ENCODE data around the gene CNIH2.
A peak's percentile ranks its signal among the peaks of the same experiment; 100 is the strongest.
"Not testable (repeated sequence)": the region's sequence is repeated elsewhere in the genome, so short reads cannot be mapped to it uniquely, and the experiment has no call there.

Gene CNIH2

DNA sequence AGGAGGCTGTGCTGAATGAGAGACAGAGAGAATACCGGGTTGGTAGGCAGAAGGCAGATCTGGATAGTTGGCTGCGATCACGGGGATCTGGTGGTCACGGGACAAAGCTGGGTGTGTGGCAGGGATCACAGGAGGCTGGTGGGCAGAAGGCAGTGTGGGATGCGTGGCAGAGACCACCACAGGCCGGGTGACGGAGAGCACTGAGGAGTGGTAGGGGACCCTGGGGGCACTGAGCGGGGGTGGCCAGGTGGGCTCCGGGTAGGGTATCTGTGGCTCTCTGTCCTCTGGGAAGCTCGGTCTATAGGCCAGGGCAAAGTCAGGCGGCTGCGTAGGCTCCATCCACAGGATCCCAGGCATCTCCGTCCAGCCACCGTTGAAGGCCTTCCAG, 37.5 kb downstream of the CNIH2 start:
- no peak for DNase-seq (ENCODE audit: low spot score)

DNA sequence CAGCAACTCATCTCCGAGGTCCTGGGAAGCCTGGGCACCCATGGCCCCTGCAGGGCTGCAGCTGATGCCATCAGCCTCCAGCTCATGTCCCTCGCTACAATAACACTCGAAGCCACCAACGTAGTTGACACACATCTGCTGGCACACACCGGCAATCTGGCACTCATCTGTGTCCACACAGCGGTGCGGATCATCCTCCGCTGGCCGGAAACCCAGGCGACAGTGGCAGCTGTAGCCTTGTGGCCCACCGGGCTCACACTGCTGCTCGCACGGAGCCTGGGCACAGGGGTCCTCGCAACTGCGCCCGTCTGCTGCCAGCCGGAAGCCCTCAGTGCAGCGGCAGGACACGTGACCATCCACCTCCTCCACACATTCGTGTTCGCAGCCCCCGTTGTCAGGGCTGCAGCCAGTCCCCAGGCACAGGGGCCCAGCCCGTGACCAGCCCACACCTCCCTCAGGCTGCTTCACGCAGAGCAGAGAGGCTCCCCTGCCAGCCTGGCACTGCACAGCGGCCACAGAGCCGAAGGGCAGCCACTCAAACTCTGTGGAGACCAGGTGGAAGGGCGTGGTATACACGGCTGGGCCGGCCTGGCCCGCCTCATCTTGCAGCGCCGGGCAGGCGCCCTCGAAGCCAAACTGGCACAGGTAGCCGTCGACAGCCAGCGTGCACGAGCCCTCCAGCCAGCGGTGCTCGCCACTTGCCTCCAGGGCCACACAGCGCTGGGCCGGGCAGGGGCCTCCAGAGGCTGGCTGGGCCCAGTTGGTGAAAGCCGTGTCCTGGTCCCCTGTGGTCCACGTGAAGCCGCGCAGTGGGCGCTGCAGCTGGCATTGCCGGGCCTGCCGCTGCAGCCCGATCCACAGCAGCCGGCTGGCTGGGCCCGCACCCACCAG, 38.2 kb downstream of the CNIH2 start:
- DNase-seq (ENCODE audit: low spot score), result no peak

DNA sequence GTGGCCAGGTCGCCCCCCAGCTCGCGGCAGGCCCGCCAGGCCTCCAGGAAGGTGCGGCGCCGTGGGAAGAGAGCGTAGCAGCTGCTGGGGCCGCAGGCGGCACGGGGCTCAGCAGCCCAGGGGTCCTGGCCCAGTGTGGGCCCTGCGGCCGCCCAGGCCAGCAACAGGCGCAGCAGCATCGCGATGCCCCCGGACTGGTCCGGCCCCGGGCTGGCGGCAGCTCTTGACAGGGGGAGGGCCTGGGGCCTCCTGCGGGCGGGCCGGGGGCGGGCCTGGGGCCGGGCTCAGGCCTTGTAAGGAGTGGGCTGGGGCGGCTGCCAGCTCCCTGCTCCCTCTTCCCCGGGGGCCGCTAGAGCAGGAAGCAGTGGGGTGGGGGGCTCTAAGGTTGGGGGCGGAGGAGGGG, 38.9 kb downstream of the CNIH2 start, which contains the start of gene CD248:
Gene CD248, minus strand, starts transcription at position 196 of the 403 bp plus-strand sequence. Its CDS starts 17 bp downstream, at position 179.
- no peak for DNase-seq (ENCODE audit: low spot score)

DNA sequence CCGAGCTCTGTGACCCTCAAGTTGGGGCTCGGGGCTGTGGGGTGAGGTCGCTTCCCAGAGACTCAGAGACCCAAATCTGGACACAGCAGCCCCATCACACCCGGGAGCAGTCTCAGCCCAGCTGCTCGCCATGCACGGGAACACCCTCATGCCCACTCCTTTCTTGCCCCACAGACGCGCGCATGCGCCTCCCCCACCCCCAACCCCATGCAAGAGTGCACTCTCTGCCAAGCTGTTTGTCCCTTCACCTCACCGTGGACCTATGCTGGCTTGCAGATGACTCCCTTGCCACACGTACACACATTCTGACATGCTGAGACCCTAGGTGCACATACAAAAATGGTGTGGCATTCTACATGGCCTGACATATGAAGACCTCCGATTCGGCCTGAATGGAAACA, 39.3 kb downstream of the CNIH2 start:
- no peak for DNase-seq (ENCODE audit: low spot score)

DNA sequence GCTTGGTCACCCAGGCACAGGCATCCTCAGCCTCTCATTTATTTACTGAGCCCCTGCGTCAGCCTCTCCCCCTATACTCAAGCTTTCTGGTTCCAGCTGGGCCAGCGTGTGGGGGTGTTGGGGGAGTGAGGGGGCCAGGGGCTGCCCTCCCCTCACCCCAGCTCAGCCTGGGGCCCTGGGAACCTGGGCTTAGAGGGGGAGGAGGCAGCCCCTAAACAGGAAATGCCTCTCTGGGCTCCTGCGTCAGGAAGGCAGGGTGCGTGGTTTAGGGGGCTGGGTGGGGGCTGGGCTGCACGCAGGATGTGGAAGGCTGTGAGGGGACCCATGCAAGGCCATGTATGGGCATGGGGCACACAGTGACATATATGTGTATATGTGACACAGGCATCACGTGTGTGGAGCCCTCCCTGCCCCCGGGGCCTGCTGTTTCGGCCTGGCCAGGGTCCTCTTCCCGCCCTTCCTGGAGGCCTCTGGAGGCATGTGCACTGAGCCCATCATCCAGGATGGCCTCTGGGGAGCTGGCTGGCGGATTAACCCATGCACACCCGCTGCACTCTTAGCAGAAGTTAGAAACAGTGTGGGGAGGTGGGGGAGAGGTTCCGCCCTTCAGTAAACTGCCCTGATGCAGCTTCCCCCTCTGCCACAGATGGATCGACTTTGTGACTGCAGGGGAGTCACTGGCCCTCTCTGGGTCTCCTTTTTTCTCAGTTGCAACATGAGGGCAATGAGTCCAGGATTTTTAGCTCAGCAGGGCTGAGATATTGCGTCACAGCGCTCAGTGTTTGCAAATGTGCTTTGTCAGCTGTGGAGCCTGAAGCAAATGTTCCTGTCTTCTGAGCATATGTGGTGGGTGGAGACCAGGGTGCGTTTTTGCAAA, 40.0 kb downstream of the CNIH2 start:
- DNase-seq (ENCODE audit: low spot score), result no peak

DNA sequence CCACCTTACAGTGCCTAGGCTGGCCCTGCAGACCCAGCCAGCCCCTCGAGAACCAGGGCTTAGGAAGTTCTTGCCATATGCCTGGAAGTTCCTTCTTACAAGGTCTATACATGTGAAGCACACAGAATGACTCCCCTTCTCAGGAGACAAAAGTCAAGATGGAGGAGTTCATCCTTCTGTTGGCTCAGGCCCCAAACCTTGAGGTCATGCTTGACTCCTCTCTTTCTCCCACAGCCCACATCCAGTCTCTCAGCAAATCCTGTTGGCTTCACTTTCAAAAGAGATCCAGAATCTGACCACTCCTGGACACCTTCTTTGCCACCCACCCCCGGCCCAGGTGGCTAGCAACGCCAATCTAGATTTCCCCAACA, 40.6 kb downstream of the CNIH2 start:
- no peak for DNase-seq (ENCODE audit: low spot score)

DNA sequence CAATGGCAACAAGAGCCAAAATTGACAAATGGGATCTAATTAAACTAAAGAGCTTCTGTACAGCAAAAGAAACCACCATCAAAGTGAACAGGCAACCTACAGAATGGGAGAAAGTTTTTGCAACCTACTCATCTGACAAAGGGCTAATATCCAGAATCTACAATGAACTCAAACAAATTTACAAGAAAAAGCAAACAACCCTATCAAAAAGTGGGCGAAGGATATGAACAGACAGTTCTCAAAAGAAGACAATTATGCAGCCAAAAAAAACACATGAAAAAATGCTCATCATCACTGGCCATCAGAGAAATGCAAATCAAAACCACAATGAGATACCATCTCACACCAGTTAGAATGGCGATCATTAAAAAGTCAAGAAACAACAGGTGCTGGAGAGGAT, 42.3 kb downstream of the CNIH2 start:
- not testable (repeated sequence) for DNase-seq (ENCODE audit: low spot score)

DNA sequence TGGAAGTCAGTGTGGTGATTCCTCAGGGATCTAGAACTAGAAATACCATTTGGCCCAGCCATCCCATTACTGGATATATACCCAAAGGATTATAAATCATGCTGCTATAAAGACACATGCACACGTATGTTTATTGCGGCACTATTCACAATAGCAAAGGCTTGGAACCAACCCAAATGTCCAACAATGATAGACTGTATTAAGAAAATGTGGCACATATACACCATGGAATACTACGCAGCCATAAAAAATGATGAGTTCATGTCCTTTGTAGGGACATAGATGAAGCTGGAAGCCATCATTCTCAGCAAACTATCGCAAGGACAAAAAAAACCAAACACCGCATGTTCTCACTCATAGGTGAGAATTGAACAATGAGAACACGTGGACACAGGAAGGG, 42.8 kb downstream of the CNIH2 start:
- DNase-seq (ENCODE audit: low spot score), result not testable (repeated sequence)

DNA sequence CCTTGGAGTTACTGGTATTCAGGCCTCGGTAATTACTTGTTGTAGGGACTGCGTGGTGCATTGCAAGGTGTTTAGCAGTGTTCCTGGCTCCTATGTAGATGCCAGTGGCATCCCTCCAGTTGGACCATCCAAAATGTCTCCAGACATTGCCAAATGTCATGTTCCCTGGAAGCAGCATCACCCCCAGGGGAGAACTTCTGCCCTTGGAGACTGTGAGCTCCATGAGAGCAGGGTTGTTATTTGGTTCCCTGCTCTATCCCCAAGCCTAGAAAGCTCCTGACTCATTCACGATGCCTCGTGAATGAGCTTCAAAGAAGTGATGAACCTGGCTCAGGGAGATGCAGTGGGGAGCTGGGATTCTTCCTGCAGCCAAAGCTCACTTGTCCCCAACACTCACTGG, 43.6 kb downstream of the CNIH2 start:
- DNase-seq (ENCODE audit: low spot score), result no peak

DNA sequence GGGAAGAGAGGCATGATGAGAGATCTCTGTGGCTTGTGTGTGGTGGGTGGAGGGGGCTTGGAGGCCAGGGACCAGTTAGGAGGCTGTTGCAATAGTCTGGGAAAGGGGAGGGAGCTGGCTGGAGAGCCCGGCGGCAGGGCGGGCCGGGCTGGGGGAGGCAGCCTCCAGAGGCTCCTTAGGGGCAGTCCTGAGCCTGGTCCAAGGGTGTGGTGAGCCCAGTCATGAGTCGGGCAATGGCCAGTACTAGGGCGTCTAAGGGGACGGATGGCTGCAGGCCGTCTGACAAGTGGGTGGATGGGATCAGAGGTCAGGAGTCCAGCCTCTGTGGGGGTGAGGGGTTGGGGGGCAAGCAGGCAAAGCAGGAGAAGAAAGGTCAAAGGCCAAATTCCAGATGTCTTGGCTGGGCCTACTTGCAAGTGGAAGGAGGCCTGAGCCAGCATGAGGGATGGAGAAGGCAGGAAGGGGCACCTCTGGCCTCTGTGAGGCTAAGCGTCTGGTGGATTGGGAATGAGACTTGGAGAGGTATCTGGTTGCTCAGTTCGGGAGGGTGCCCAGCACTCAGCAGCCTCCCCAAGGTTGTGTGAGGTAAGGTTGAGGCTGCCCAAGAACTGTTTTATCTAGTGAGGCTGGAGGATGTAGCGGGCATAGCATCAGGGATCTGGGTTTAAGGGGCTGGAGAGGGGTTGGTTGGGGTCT, 44.9 kb downstream of the CNIH2 start:
- DNase-seq (ENCODE audit: low spot score), result no peak

DNA sequence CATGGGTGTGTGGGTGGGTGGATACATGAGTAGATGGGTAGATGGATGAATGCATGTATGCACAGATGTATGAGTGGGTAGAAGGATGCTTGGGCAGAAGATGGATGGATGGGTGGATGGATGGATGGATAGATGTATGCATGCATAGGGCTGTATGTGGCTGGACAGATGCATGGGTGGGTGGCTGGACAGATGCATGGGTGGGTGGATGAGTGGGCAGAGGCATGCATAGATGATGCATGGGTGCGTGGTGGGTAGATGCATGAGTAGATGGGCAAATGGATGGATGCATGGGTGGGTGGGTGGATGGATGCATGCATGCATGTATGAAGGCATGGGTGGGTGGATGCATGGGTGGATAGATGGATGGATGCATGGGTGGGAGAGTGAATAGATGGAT, 45.7 kb downstream of the CNIH2 start:
- DNase-seq (ENCODE audit: low spot score), result no peak

DNA sequence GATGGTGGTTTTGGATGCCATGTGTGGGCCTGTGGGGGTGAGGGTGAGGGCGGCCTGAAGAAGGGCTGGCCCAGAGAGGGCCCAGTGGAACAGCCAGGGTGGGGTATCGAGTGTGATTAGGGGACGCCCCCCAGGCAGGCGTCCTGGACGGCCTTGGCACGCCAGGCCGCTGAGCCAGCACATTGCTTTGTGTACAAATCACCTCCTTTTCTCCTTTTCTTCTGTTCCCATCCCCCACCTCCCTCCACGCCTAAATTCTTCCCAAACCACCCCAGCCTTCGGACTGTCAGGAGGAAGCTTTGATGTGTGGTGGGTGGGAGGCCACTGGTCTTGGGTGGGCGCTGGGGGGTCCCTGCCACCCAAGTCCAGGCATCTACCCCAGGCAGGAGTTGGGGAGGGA, 46.7 kb downstream of the CNIH2 start:
- DNase-seq (ENCODE audit: low spot score), result no peak

DNA sequence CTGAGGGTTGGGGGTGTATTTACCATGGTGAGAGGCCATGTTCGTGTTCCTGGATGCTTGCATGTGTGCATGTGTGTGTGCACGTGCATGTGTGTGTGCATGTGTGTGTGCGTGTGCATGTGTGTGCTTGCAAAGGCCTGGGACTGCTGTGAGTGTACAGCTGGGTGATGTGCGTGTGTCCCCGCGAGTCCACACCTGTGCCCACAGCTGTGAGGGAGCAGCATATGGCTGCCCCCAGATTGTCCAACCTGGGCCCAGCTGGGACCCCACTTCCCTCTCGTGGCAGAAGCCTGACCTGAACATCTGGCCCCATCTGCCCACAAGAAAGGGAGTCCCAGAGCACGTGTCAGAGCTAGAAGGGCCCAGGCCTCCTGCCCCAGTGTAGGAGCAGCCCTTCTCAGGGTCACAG, 47.3 kb downstream of the CNIH2 start:
- no peak for DNase-seq (ENCODE audit: low spot score)

DNA sequence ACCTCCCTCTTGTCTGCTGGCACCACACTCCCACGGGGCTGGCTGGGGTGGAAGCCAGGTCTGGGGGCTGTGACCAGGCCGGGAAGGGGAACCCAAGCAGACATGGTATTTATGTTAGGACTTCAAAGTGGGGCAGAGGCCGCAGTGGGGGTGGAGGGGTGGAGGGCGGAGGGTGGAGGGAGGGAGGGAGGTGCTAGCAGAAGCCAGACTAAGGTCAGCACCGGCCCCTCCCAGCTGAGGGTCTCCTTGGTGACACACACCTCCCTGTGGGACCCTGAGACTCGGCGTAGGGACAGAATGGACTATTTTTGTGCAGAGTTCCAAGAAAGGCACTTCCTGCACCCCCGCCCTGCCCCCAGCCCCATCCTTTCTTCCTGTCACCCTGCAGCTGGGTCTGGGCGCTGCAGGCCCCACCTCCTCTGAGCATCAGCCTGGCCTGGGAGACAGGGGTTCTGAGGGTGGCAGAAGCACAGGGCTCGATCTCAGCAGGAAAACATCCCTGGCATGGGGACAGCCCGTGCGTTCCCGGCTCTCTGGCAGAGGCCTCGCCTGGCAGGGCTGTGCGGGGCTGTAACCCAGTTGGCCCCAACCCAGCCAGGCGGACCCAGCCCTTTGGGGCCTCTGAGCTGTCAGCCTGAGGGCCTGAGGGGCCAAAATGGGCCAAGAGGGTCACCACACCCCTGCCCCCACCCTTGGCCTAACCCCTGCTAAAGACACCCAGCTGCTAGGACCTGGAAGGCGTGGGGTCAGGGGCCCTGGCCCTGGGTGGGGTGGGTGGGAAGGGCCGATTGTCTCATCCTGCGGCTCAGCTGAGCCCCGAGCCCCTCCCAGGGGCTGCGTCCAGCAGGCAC, 48.5 kb downstream of the CNIH2 start:
- no peak for DNase-seq (ENCODE audit: low spot score)

DNA sequence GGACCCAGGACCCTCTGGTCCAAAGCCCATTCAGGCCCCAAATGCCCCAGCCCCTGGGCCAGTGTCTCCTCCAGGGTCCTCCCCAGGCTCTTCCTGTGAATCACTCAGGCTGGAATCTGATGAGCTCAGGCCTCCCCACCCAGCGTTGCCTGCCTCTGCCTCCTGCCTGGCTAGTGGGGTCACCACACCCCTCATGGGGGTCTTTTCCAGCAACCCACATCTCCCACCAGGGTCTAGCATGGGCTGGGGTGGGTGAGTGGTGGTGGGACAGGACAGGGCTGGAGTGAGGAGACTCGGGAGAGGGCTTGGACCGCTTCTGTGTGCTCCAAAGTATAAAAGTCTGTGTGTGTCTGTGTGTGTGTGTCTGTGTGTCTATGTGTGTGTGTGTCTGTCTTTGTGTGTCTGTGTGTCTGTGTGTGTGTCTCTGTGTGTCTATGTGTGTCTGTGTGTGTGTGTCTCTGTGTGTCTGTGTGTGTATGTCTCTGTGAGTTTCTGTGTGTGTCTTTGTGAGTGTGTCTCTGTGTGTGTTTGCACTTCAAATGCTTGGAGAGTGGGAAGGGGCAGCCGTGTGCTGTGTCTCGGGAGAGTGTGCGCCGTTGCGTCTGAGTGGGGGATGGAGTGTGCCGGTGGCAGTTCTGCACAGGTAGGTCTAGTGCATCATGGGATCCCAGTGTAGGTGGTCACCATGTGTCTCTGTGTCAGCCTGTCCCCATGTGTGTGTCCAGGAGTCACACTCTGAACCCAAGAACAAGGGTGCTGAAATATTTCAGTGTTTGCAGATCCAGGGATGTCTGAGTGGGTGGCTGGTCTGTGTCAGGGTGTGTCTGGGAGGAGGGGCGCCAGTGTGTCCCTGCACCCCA, 49.4 kb downstream of the CNIH2 start:
- DNase-seq (ENCODE audit: low spot score), result no peak

DNA sequence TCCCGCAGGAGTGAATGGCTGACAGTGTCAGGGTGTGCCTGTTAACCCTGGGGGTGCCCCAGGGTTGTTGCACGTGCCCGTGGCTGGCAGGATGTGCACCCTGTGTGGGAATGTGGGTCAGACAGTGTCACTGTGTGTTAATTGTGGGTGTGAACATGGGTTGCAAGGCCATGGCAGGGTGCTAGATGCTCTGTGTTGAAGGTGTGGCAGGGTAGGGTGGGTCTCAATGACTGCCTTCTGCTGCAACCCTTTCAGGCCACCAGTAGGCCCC, 50.0 kb downstream of the CNIH2 start:
- no peak for DNase-seq (ENCODE audit: low spot score)

DNA sequence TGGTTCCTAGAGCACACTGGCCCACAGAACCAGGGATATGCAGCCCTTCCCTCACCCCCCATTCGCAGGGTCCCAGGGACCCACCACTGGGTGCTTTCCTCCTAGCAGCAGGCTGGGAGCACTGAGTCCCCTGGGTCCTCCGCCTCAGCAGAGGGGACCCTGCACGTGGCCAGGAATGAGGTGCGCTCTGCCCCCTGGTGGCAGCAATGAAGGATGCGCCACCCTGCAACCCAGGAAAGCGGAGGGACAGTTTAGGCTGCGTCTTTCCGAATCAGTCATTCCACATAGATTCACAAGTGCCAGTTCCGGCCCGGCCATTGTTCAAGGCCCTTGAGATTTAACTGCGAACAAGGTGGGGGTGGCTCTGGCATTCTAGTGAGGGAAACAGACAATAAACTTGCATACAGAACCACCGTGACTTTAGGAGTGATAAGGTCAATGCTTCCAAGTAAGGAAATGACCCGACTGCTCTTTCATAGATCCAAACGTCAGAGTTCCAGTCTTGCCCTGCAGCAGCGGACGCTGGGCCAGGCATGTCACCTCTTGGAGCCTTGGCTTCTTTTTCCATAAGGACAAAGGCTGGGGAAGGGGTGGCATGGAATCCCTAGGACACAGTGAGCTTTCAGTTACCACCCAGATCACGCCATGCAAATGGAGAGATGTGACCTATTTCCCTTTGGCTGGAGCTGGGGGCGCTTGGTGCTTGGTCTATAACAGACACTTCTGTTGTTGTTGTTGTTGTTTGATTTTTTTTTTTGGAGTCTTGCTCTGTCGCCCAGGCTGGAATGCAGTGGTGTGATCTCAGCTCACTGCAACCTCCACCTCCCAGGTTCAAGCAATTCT, 50.5 kb downstream of the CNIH2 start:
- peak; percentile 81 for DNase-seq (ENCODE audit: low spot score)

DNA sequence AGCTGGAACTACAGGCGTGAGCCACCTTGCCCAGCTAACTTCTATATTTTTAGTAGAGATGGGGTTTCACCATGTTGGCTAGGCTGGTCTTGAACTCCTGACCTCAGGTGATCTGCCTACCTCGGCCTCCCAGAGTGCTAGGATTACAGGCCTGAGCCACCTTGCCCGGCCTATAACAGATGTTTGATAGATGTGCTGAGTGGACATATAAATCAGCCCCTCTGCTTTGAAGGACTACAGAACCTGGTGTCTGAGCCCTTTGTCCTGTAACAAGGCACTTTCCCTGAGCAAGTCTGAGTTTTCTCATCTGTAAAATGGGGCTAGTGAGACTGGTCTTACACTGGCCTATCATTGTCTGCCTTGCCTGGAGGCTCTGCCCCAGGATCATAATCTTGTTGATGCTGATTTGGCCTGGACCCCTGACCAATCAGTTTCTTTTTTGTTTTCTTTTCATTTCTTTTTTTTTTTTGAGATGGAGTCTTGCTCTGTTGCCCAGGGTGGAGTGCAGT, 51.2 kb downstream of the CNIH2 start:
- no peak for DNase-seq (ENCODE audit: low spot score)

DNA sequence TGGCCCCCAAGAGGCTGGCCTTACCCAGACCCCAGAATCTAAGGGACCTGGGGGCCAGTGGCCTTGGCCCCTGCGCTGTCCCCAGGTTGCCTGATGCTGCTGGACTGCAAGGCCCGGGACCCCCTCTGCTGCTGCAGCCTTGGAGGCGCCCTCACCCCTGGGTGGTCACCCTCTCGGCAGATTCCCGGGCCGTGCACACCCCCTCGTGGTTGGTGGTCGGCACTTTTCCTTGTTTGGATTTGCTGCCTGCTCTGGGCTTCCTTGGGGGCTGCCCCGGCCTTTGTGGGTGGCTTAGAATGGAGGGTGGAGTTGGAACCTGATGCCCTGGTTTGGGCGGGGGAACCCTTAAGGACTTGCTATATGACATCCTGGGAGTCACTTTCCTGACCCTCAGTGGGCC, 53.0 kb downstream of the CNIH2 start:
- no peak for DNase-seq (ENCODE audit: low spot score)
